ENCODE results near the gene RNF126. TPM values are rescaled to one million over a fixed set of nuclear protein-coding genes. Genes with fewer than 3 reads are reported as not detected.

RNF126 gene
- total RNA-seq, 2 donors from 2014 or later = 54.6 to 74.7 TPM

- Histone ChIP-seq H3K9ac (ENCODE audit: low read depth in 2 of 2, low read length in 2 of 2) (peak overlapping the region; percentile 68 to 90), H3K27me3 (peaks cover 12% of the 10 kb centered on the region), H3K27ac (peak overlapping the region; percentile 81), H3K36me3 (no peaks in the 10 kb centered on the region), H3K9me3 (no peaks in the 10 kb centered on the region), H3K4me3 (peak overlapping the region; percentile 58), H3K4me1 (no peaks in the 10 kb centered on the region)
- peak; percentile 100 for DNase-seq
- intact Hi-C loops (cut with DNase I) = no loop called here
- peak; percentile 24 for TF ChIP-seq CTCF (IDR thresholded peaks at IDR 0.05)
These were observed 17.4 kb upstream of the RNF126 start for GRCh38 chr19:680287-681028.

GRCh38 chr19:679418-680286 lies 16.6 kb upstream of the RNF126 start:
- Histone ChIP-seq H3K4me3 (peak overlapping the region; percentile 58), H3K27ac (peak overlapping the region; percentile 81), H3K4me1 (no peaks in the 10 kb centered on the region), H3K36me3 (no peaks in the 10 kb centered on the region), H3K9me3 (no peaks in the 10 kb centered on the region), H3K27me3 (peaks cover 19% of the 10 kb centered on the region), H3K9ac (ENCODE audit: low read depth in 2 of 2, low read length in 2 of 2) (peak overlapping the region; percentile 51 to 90)
- intact Hi-C loops (cut with DNase I) = no loop called here
- no peak for TF ChIP-seq CTCF (IDR thresholded peaks at IDR 0.05)
- peak; percentile 58 for DNase-seq

- H3K4me1 ChIP-seq = no peaks in the 10 kb centered on the region
- peaks cover 19% of the 10 kb centered on the region for H3K27me3 ChIP-seq
- no peaks in the 10 kb centered on the region for H3K36me3 ChIP-seq
- peak overlapping the region; percentile 81 for H3K27ac ChIP-seq
- no peak overlapping the region for H3K4me3 ChIP-seq
- TF ChIP-seq CTCF (IDR thresholded peaks at IDR 0.05) = no peak
- intact Hi-C loops (cut with DNase I) = no loop called here
- H3K9me3 ChIP-seq = no peaks in the 10 kb centered on the region
- H3K9ac ChIP-seq (ENCODE audit: low read depth in 2 of 2, low read length in 2 of 2) = peak overlapping the region; percentile 51 to 74
- no peak for DNase-seq
These were observed 15.9 kb upstream of the RNF126 start for GRCh38 chr19:678791-679388.

GRCh38 chr19:677601-678436 lies 14.8 kb upstream of the RNF126 start:
- no peak for TF ChIP-seq CTCF (IDR thresholded peaks at IDR 0.05)
- peak overlapping the region; percentile 62 for H3K27ac ChIP-seq
- peaks cover 19% of the 10 kb centered on the region for H3K27me3 ChIP-seq
- DNase-seq = no peak
- no peaks in the 10 kb centered on the region for H3K36me3 ChIP-seq
- no peaks in the 10 kb centered on the region for H3K4me1 ChIP-seq
- H3K9ac ChIP-seq (ENCODE audit: low read depth in 2 of 2, low read length in 2 of 2) = peak overlapping the region in 1 of 2 donors; percentile 33
- intact Hi-C loops (cut with DNase I) = no loop called here
- no peaks in the 10 kb centered on the region for H3K9me3 ChIP-seq
- H3K4me3 ChIP-seq = no peak overlapping the region

- intact Hi-C loops (cut with DNase I) = no loop called here
- peaks cover 19% of the 10 kb centered on the region for H3K27me3 ChIP-seq
- peak overlapping the region in 1 of 2 donors; percentile 70 for H3K9ac ChIP-seq (ENCODE audit: low read depth in 2 of 2, low read length in 2 of 2)
- H3K36me3 ChIP-seq = no peaks in the 10 kb centered on the region
- H3K4me1 ChIP-seq = no peaks in the 10 kb centered on the region
- TF ChIP-seq CTCF (IDR thresholded peaks at IDR 0.05) = no peak
- peak overlapping the region; percentile 62 for H3K27ac ChIP-seq
- H3K9me3 ChIP-seq = no peaks in the 10 kb centered on the region
- DNase-seq = peak; percentile 57
- peak overlapping the region; percentile 36 for H3K4me3 ChIP-seq
These were observed 14.2 kb upstream of the RNF126 start for GRCh38 chr19:677201-677600.
